ENCODE results near the gene JAML. TPM values are rescaled to one million over a fixed set of nuclear protein-coding genes. Genes with fewer than 3 reads are reported as not detected.

JAML gene
- total and polyA plus RNA-seq, 12 donors: 0.50 to 19.5 (median 2.1) TPM

DNA sequence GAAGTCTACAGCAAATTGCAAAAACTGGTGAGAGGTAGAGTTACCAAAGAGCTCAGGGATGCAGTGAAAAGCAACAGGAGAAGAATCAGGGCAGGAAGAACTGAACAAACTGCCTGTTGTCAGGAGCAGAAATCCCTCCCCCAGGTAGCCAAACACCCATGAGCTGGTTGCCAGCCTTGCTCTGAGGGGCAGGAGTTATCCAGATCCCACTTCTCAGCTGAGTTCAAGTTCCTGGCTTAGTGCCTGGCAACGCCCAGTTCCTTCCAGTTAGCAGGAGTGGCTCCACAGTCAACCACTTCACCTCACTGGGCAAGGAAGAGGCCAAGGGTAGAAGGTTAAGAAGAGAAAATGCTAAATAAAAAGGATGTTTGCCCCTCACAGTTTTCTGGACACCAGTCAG is 41.1 kb upstream of the JAML start:
- 52 to 71% methylated on average over 1 of the region's 1 CpG for WGBS, 2 donors
- ATAC-seq (peak in 7 of 8 donors; percentile 17 to 72 (median 50)), DNase-seq (peak; percentile 18 to 24)
- H3K4me1 ChIP-seq: peaks cover 0 to 28% (median 13%) of the 10 kb centered on the region in 9 donors
- H3K9me3 ChIP-seq: no peaks in the 10 kb centered on the region
- H3K36me3 ChIP-seq: peaks cover 0 to 7% (median 0%) of the 10 kb centered on the region in 9 donors
- H3K27ac ChIP-seq: peak overlapping the region in 6 of 10 donors; percentile 5 to 57 (median 28)
- intact Hi-C loops (cut with DNase I): no loop called here
- TF ChIP-seq, protein P1, sequence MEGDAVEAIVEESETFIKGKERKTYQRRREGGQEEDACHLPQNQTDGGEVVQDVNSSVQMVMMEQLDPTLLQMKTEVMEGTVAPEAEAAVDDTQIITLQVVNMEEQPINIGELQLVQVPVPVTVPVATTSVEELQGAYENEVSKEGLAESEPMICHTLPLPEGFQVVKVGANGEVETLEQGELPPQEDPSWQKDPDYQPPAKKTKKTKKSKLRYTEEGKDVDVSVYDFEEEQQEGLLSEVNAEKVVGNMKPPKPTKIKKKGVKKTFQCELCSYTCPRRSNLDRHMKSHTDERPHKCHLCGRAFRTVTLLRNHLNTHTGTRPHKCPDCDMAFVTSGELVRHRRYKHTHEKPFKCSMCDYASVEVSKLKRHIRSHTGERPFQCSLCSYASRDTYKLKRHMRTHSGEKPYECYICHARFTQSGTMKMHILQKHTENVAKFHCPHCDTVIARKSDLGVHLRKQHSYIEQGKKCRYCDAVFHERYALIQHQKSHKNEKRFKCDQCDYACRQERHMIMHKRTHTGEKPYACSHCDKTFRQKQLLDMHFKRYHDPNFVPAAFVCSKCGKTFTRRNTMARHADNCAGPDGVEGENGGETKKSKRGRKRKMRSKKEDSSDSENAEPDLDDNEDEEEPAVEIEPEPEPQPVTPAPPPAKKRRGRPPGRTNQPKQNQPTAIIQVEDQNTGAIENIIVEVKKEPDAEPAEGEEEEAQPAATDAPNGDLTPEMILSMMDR (IDR thresholded peaks at IDR 0.05): no peak
- peaks cover 0 to 30% (median 6%) of the 10 kb centered on the region in 7 donors for H3K27me3 ChIP-seq
- H3K4me3 ChIP-seq: no peak overlapping the region

DNA sequence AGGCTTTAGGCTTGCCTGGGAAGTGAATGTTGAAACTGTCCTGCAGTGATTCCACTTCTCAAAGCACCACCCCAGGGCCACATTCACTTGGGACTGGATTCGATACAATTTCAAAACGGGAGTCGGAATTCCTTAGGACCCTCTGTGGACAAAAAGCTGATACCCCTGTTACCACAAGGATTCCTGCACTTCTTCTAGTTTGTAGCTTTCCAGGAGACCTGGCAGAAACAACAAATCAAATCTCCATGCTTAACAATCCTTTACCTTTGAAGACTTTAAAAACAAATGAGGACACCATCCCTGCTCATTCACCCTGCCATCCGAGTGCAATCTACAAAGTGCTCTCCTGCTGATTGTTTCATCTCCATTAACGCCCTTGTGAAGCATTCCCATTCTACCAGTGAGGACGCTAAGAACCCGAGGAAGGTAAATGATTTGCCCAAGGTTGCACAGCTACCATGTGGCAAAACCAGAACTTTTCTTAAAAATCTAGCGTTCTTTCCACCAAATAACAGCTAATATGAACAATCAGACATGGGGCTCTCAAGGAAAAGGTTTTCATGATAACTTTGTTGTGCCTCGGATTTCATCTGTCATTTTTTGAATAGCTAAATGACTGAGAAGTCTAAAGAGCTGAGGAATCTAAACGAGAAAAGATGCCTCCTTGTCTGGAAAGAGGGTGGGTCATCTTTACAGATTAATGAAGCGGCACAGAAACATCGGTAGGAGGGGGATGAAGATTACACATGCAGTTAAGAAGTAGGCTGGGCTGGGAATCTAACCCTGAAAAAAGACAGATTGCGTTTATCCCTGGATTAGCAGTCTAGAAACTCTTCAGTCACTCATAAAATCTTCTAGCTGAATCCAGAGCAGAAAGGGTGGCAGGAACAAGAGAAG is 40.0 kb upstream of the JAML start:
- Histone ChIP-seq H3K4me1 (peaks cover 0 to 28% (median 13%) of the 10 kb centered on the region in 9 donors), H3K27me3 (peaks cover 0 to 29% (median 6%) of the 10 kb centered on the region in 7 donors), H3K4me3 (peak overlapping the region in 7 of 10 donors; percentile 8 to 57 (median 49)), H3K9me3 (no peaks in the 10 kb centered on the region), H3K36me3 (peaks cover 0 to 9% (median 0%) of the 10 kb centered on the region in 9 donors), H3K27ac (peak overlapping the region in 6 of 10 donors; percentile 47 to 74 (median 62))
- TF ChIP-seq, protein P1 (IDR thresholded peaks at IDR 0.05): no peak
- intact Hi-C loops (cut with DNase I): no loop called here
- DNase-seq (no peak), ATAC-seq (no peak)
- WGBS, 2 donors: 65 to 66% methylated on average over 13 of the region's 13 CpGs

DNA sequence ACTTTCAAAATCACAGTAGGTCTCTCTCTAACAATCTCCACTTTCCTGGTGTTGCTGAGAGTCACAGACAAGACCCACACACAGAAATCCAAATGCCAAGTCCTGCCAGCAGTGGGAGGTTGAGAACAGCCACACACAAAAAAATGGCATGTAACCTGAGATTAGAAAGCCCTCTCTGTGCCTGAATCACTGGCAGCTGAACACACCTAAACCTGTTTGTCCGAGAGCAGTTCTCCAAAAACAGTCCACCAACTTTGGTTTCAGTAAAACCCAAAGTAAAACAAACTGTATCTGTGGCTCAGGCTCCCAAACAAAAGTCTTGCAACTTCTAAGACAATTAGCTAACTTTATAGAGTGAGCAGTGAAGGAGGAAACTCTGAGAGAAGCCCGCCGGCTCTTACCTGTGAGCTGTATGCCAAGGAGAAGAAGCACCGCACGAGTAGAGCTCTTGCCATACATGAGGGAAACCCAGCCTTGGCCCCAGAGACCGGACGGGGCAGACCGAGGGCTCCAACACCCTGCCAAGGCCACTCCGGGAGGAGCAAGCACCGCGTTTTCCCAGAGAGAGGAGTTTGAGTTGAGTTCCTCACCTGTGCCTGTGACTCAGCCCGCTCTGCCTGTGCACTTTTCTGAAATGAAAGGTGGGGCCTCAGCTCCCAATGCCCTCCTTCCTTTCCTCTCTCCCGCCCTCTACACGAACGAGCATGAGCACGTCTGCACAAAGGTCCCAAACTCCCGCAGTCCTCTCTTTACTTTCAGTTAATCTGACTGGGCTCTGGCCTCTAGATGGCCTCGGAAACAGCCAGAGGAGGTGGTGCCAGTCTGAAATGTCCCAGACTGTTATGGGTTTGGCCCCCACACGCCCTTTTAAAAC is 39.1 kb upstream of the JAML start, which contains the start of gene MPZL2:
Gene MPZL2, minus strand, starts transcription at position 603 of the 874 bp plus-strand sequence. Its CDS starts 144 bp downstream, at position 459.
- peak within 1 kb of the TSS in 6 of 10 donors; percentile 47 to 74 (median 62) for H3K27ac ChIP-seq
- TF ChIP-seq, protein P1 (IDR thresholded peaks at IDR 0.05): peak in 1 of 9 donors; percentile 16
- intact Hi-C loops (cut with DNase I): no loop called here
- H3K9me3 ChIP-seq: no peaks in the 10 kb centered on the region
- DNase-seq (peak in 1 of 2 donors; percentile 23), ATAC-seq (peak; percentile 42 to 86 (median 78))
- H3K27me3 ChIP-seq: peaks cover 0 to 25% (median 6%) of the 10 kb centered on the region in 7 donors
- H3K4me1 ChIP-seq: peaks cover 0 to 28% (median 13%) of the 10 kb centered on the region in 9 donors
- H3K4me3 ChIP-seq: peak within 1 kb of the TSS in 9 of 10 donors; percentile 8 to 57 (median 49)
- H3K36me3 ChIP-seq: peaks cover 0 to 14% (median 0%) of the 10 kb centered on the region in 9 donors
- 14 to 19% methylated on average over 19 of the region's 19 CpGs for WGBS, 2 donors
